GM12878 (cell line): ENCODE measurements around the gene FNDC3B. TPM values are rescaled to one million over a fixed set of nuclear protein-coding genes. Genes with fewer than 3 reads are reported as not detected.

Experiments
- ATAC-seq: fragments of 200-7000 bp; cut with Tn5 transposase; 3 replicates; pipeline ENCODE4 v1.9.1; 2020; ENCODE audit warnings: mild to moderate bottlenecking, moderate library complexity
- BruUV-seq: library from RNA; stranded (reverse); fragments of 400-500 nt; replicated peaks from 2 replicates; lab custom pipeline; 2021; lab: Mats Ljungman, UMichigan
- CTCF ChIA-PET: fragments of 300-600 bp; sonication (Branson Sonifier 250); formaldehyde crosslinking; extraction: SDS; loops from one replicate; lab custom pipeline; 2021; ENCODE audit warnings: inconsistent platforms; lab: Yijun Ruan, JAX
- POLR2A ChIA-PET: fragments of 350-600 bp; formaldehyde crosslinking; extraction: SDS; loops from one replicate; lab custom pipeline; 2021; ENCODE audit warnings: inconsistent platforms; lab: Charles Lee
- RAD21 ChIA-PET: fragments of 300-600 bp; sonication (Branson Sonifier 250); formaldehyde crosslinking; loops from one replicate; lab custom pipeline; 2023; ENCODE audit warnings: antibody characterized with exemption; ENCODE audit not compliant: unreplicated experiment; lab: Charles Lee
- SMC1A ChIA-PET: fragments of 300-600 bp; sonication (Branson Sonifier 250); formaldehyde crosslinking; loops from one replicate; lab custom pipeline; 2023; ENCODE audit not compliant: unreplicated experiment, uncharacterized antibody; lab: Charles Lee
- DNase-seq: peaks from one replicate; pipeline ENCODE4 v3.0.0-alpha.2; 2011; ENCODE audit warnings: low read depth, low spot score
- FAIRE-seq: peaks from 3 replicates; lab custom pipeline; 2011; peaks lifted over from hg19 to GRCh38; lab: Jason Lieb, UNC
- H2AFZ ChIP-seq: 2 replicates; pipeline ENCODE4 v1.6.0; 2011; ENCODE audit warnings: low read depth, low read length, control low read depth; ENCODE audit not compliant: control insufficient read depth
- H3K27ac ChIP-seq: 2 replicates; pipeline ENCODE4 v1.5.1; 2011; ENCODE audit warnings: control low read depth; ENCODE audit not compliant: control insufficient read depth, insufficient read depth
- H3K27me3 ChIP-seq, 2 experiments: replicated peaks in 1 of 2; 2 replicates each; pipeline versions ENCODE4 v1.6.0 to v1.6.1; 2011; ENCODE audit warnings: low read length in 1 of 2; ENCODE audit not compliant: control insufficient read depth in 2 of 2, insufficient read depth in 2 of 2
- H3K36me3 ChIP-seq, 2 experiments: 2 replicates each; pipeline ENCODE4 v1.5.1; 2011; ENCODE audit warnings: low read length in 1 of 2; ENCODE audit not compliant: control insufficient read depth in 2 of 2, insufficient read depth in 2 of 2
- H3K4me1 ChIP-seq: 2 replicates; pipeline ENCODE4 v1.6.1; 2011; ENCODE audit warnings: mild to moderate bottlenecking, low read length, moderate library complexity, mixed read lengths; ENCODE audit not compliant: control insufficient read depth, insufficient read depth
- H3K4me2 ChIP-seq: 2 replicates; pipeline ENCODE4 v1.6.0; 2011; ENCODE audit warnings: control low read depth; ENCODE audit not compliant: control insufficient read depth, insufficient read depth
- H3K4me3 ChIP-seq: fragments of 200-600 bp; sonication (generic); 2 replicates; pipeline ENCODE4 v1.5.1; 2016
- H3K79me2 ChIP-seq: 2 replicates; pipeline ENCODE4 v1.6.0; 2011; ENCODE audit warnings: low read length; ENCODE audit not compliant: control insufficient read depth, insufficient read depth
- H3K9ac ChIP-seq: 2 replicates; pipeline ENCODE4 v1.8.0; 2011; ENCODE audit warnings: low read length, control low read depth, mixed read lengths; ENCODE audit not compliant: control insufficient read depth, insufficient read depth
- H3K9me3 ChIP-seq: replicated peaks from 3 replicates; pipeline ENCODE4 v1.5.1; 2011; ENCODE audit warnings: mild to moderate bottlenecking, low read length; ENCODE audit not compliant: control insufficient read depth, insufficient read depth
- H4K20me1 ChIP-seq: 2 replicates; pipeline ENCODE4 v1.6.0; 2011; ENCODE audit not compliant: control insufficient read depth, insufficient read depth
- ATF7 ChIP-seq: fragments of 450-650 bp; IDR thresholded peaks from 2 replicates; pipeline ENCODE4 v1.6.1; 2016; ENCODE audit warnings: low read depth, mild to moderate bottlenecking
- CHD2 ChIP-seq: IDR thresholded peaks from 2 replicates; pipeline ENCODE4 v1.6.1; 2011; ENCODE audit warnings: low read depth, low read length, improper control_type of control experiment, borderline replicate concordance
- DPF2 ChIP-seq: fragments of 450-650 bp; IDR thresholded peaks from 2 replicates; pipeline ENCODE4 v1.6.1; 2017; ENCODE audit warnings: mild to moderate bottlenecking
- GABPA ChIP-seq: IDR thresholded peaks from 2 replicates; pipeline ENCODE4 v1.6.1; 2014; ENCODE audit warnings: antibody characterized with exemption, low read depth, mild to moderate bottlenecking, inconsistent platforms
- POLR2A ChIP-seq: IDR thresholded peaks from 2 replicates; pipeline ENCODE4 v1.6.1; 2011; ENCODE audit warnings: low read depth, mild to moderate bottlenecking, low read length
- RFX5 ChIP-seq: IDR thresholded peaks from 2 replicates; pipeline ENCODE4 v1.6.1; 2011; ENCODE audit warnings: low read depth, low read length, improper control_type of control experiment
- SPI1 ChIP-seq: IDR thresholded peaks from 2 replicates; pipeline ENCODE4 v1.6.1; 2011; ENCODE audit warnings: low read depth, mild to moderate bottlenecking, low read length, moderate library complexity, borderline replicate concordance; ENCODE audit not compliant: insufficient read depth
- TCF3 ChIP-seq: IDR thresholded peaks from 2 replicates; pipeline ENCODE4 v1.6.1; 2012; ENCODE audit warnings: low read depth, mild to moderate bottlenecking, low read length, borderline replicate concordance; ENCODE audit not compliant: insufficient read depth
- ZBTB40 ChIP-seq: fragments of 450-650 bp; IDR thresholded peaks from 2 replicates; pipeline ENCODE4 v1.6.1; 2016; ENCODE audit warnings: mild to moderate bottlenecking, moderate library complexity, borderline replicate concordance
- WGBS: methylation state at CpG from one replicate; pipeline ENCODE4 v1.1.6; 2016; ENCODE audit warnings: low lambda C conversion rate; ENCODE audit not compliant: insufficient replicate concordance, insufficient coverage; ENCODE audit errors: missing lambda C conversion rate; 5-methylcytosine and 5-hydroxymethylcytosine counted together
- in situ Hi-C: fragments of 300-500 bp; cut with MboI; formaldehyde crosslinking; loops from 9 replicates; pipeline ENCODE4 v1.14.3; 2018; ENCODE audit warnings: mixed read lengths
- intact Hi-C: fragments of 100-400 bp; cut with micrococcal nuclease; formaldehyde crosslinking; loops from one replicate; pipeline ENCODE4 v1.14.2; 2022; ENCODE audit not compliant: unreplicated experiment
- polyA plus RNA-seq, 11 experiments: library from polyadenylated mRNA; depleted of rRNA in 4 of 11; unstranded in 6 of 11; stranded (reverse) in 5 of 11; fragments of >200 nt; fragmentation: Nextera tagmentation in 4 of 11; fragmentation: Illumina TruSeq in 1 of 11; extraction: Ambion mirVana in 4 of 11; extraction: Trizol in 1 of 11; gene quantifications; 1 replicate in 1 of 11; 2 replicates in 10 of 11; pipeline versions ENCODE4 v1.2.1 to v1.2.3, GENCODE V29; 2011 to 2016; ENCODE audit warnings: inconsistent platforms in 2 of 11, missing spikeins in 2 of 11, low read depth in 1 of 11
- total RNA-seq, 4 experiments: library from RNA; depleted of rRNA in 3 of 4; stranded (reverse); fragments of >200 nt in 3 of 4; fragmentation: Illumina TruSeq in 1 of 4; extraction: Trizol in 1 of 4; gene quantifications; 2 replicates each; pipeline versions ENCODE4 v1.2.1 to v1.2.3, GENCODE V29; 2013 to 2021

The FNDC3B gene
- total and polyA plus RNA-seq, 10 of the 15 experiments (the other 5 are each of a cell fraction or from before 2014, with no cell fraction given), result 7.9 to 35.0 (median 18.5) TPM

GRCh38 chr3:172126741-172127140, 87.4 kb downstream of the FNDC3B start:
- H3K4me1 ChIP-seq, result peaks cover under 1% of the 10 kb centered on the region; the same call in 1 of the 2 replicates
- no peaks in the 10 kb centered on the region for H3K27me3 ChIP-seq
- no peak overlapping the region for H3K27ac ChIP-seq
- H2AFZ ChIP-seq, result no peak overlapping the region
- H3K9me3 ChIP-seq, result no peaks in the 10 kb centered on the region; the same call in 2 of the 3 replicates
- H3K9ac ChIP-seq, result no peak overlapping the region
- ATAC-seq (no peak), DNase-seq (no peak), FAIRE-seq (no peak)
- H3K36me3 ChIP-seq, result peaks cover 8 to 9% of the 10 kb centered on the region in 2 experiments; a peak in 2 of 4 replicates
- no peak for TF ChIP-seq RFX5
- TF ChIP-seq DPF2, result no peak
- TF ChIP-seq ZBTB40, result no peak
- no peak for TF ChIP-seq GABPA
- TF ChIP-seq POLR2A, result no peak
- TF ChIP-seq TCF3, result no peak
- TF ChIP-seq ATF7, result no peak
- TF ChIP-seq CHD2, result no peak
- TF ChIP-seq SPI1, result no peak
- H3K4me2 ChIP-seq, result no peak overlapping the region
- ChIA-PET SMC1A (interaction anchor here (1.1 to 12.5 kb wide), 7 partner anchors 11 to 88 kb away, joined by 3 to 107 read pairs (median 5); no protein-coding TSS in a partner anchor), RAD21 (interaction anchor here (1.1 kb wide), 2 partner anchors 20 kb away, joined by 3 to 5 read pairs; no protein-coding TSS in a partner anchor), POLR2A (no interaction called here), CTCF (interaction anchor here (0.8 to 2.1 kb wide), 5 partner anchors 12 to 149 kb away, joined by 3 to 5 read pairs (median 3); no protein-coding TSS in a partner anchor)
- 97% methylated on average over 3 of the region's 3 CpGs for WGBS
- no TSS peak for BruUV-seq
- intact Hi-C loops, result no loop called here
- H3K79me2 ChIP-seq, result peaks cover 4% of the 10 kb centered on the region
- H3K4me3 ChIP-seq, result no peak overlapping the region
- H4K20me1 ChIP-seq, result no peaks in the 10 kb centered on the region
- in situ Hi-C loops, result no loop called here
